ENCODE data around the gene BCAS3. TPM values are rescaled to one million over a fixed set of nuclear protein-coding genes. Genes with fewer than 3 reads are reported as not detected.

The BCAS3 gene
- polyA plus RNA-seq, 1 donor from 2014 or later = 21.6 TPM

GRCh38 chr17:61204456-61204855 is 526.8 kb downstream of the BCAS3 start:
- Histone ChIP-seq H3K27me3 (ENCODE audit: insufficient read depth, low read depth, low read length) (no peaks in the 10 kb centered on the region), H3F3A (ENCODE audit: insufficient read depth, low read length, poor library complexity, severe bottlenecking) (no peaks in the 10 kb centered on the region), H3K79me2 (replicated peaks; ENCODE audit: insufficient read depth, low read length) (no peaks in the 10 kb centered on the region), H3K27ac (ENCODE audit: low read length) (no peak overlapping the region), H3K9me2 (ENCODE audit: insufficient read depth, low read length) (no peaks in the 10 kb centered on the region), H3K9ac (ENCODE audit: low read length) (no peak overlapping the region), H2AFZ (ENCODE audit: low read depth, low read length) (no peak overlapping the region), H4K20me1 (ENCODE audit: insufficient read depth) (no peaks in the 10 kb centered on the region), H3K4me3 (ENCODE audit: low read length) (no peak overlapping the region), H3K9me3 (ENCODE audit: low read length) (no peaks in the 10 kb centered on the region), H3K36me3 (ENCODE audit: insufficient read depth, low read length) (no peaks in the 10 kb centered on the region), H3K4me2 (ENCODE audit: low read length) (no peak overlapping the region)
- TF ChIP-seq MXI1 (conservative IDR thresholded peaks at IDR 0.05; ENCODE audit: poor library complexity, severe bottlenecking) (no peak), TAF1 (IDR thresholded peaks at IDR 0.05; ENCODE audit: low read depth) (no peak), SMC3 (conservative IDR thresholded peaks at IDR 0.05; ENCODE audit: poor library complexity) (no peak), EP300 (conservative IDR thresholded peaks at IDR 0.05; ENCODE audit: poor library complexity, severe bottlenecking) (no peak), EZH2 (IDR thresholded peaks at IDR 0.05; ENCODE audit: borderline replicate concordance, insufficient read depth, low read length, poor library complexity, severe bottlenecking) (no peak), CTCF (IDR thresholded peaks at IDR 0.05; ENCODE audit: poor library complexity, severe bottlenecking) (no peak), POLR2AphosphoS5 (IDR thresholded peaks at IDR 0.05) (no peak), RAD21 (conservative IDR thresholded peaks at IDR 0.05) (no peak), REST (IDR thresholded peaks at IDR 0.05; ENCODE audit: borderline replicate concordance) (no peak)

GRCh38 chr17:61205401-61205800 is 527.8 kb downstream of the BCAS3 start:
- Histone ChIP-seq H3K4me2 (ENCODE audit: low read length) (no peak overlapping the region), H3K27me3 (ENCODE audit: insufficient read depth, low read depth, low read length) (no peaks in the 10 kb centered on the region), H3K79me2 (replicated peaks; ENCODE audit: insufficient read depth, low read length) (no peaks in the 10 kb centered on the region), H3K36me3 (ENCODE audit: insufficient read depth, low read length) (no peaks in the 10 kb centered on the region), H3K9me2 (ENCODE audit: insufficient read depth, low read length) (no peaks in the 10 kb centered on the region), H3F3A (ENCODE audit: insufficient read depth, low read length, poor library complexity, severe bottlenecking) (no peaks in the 10 kb centered on the region), H3K27ac (ENCODE audit: low read length) (no peak overlapping the region), H3K9ac (ENCODE audit: low read length) (no peak overlapping the region), H3K4me3 (ENCODE audit: low read length) (no peak overlapping the region), H3K9me3 (ENCODE audit: low read length) (no peaks in the 10 kb centered on the region), H2AFZ (ENCODE audit: low read depth, low read length) (no peak overlapping the region), H4K20me1 (ENCODE audit: insufficient read depth) (no peaks in the 10 kb centered on the region)
- no peak for TF ChIP-seq MXI1 (conservative IDR thresholded peaks at IDR 0.05; ENCODE audit: poor library complexity, severe bottlenecking)
- no peak for TF ChIP-seq EZH2 (IDR thresholded peaks at IDR 0.05; ENCODE audit: borderline replicate concordance, insufficient read depth, low read length, poor library complexity, severe bottlenecking)
- no peak for TF ChIP-seq EP300 (conservative IDR thresholded peaks at IDR 0.05; ENCODE audit: poor library complexity, severe bottlenecking)
- TF ChIP-seq TAF1 (IDR thresholded peaks at IDR 0.05; ENCODE audit: low read depth) = no peak
- TF ChIP-seq REST (IDR thresholded peaks at IDR 0.05; ENCODE audit: borderline replicate concordance) = no peak
- no peak for TF ChIP-seq SMC3 (conservative IDR thresholded peaks at IDR 0.05; ENCODE audit: poor library complexity)
